GM18907 (cell line): ENCODE data around the gene PRSS35.
"Not testable (repeated sequence)": the region's sequence is repeated elsewhere in the genome, so short reads cannot be mapped to it uniquely, and the experiment has no call there.

ENCODE experiments used
- ATAC-seq: cut with Tn5 transposase; IDR thresholded peaks from one replicate; pipeline ENCODE4 v1.9.1; 2021; ENCODE audit warnings: mild to moderate bottlenecking, moderate library complexity; ENCODE audit not compliant: unreplicated experiment

PRSS35 gene

DNA sequence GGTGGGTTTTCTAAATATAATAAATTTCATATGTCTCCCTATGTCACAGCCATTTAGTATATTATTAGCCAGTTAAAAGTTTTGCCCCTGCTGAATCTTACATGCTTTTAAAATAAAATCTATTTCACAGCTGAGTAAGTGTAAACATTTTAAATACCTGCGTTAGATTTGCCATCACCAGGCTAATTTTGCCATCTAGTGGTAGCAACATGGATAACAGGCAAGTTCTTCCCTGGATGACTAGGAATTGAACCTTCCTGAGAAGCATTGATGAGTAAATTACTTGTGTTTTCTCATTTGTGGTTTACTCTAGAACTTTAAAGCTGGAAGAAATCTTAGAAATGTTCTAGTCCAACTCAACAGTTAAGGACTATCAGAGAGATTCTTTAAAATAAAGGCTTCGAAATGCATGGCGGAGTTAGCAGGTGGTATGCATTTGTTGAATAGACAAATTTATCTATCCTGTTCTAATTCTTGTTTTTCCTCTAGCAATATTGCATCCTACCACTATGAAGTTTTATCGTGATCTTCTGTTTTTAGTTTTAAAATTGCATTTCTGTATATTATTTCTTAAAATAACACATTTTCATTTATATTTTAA is 2.6 kb downstream of the PRSS35 start:
- ATAC-seq: peak; percentile 60

GRCh38 chr6:83517500-83517899 is 5.2 kb downstream of the PRSS35 start:
- no peak for ATAC-seq

DNA sequence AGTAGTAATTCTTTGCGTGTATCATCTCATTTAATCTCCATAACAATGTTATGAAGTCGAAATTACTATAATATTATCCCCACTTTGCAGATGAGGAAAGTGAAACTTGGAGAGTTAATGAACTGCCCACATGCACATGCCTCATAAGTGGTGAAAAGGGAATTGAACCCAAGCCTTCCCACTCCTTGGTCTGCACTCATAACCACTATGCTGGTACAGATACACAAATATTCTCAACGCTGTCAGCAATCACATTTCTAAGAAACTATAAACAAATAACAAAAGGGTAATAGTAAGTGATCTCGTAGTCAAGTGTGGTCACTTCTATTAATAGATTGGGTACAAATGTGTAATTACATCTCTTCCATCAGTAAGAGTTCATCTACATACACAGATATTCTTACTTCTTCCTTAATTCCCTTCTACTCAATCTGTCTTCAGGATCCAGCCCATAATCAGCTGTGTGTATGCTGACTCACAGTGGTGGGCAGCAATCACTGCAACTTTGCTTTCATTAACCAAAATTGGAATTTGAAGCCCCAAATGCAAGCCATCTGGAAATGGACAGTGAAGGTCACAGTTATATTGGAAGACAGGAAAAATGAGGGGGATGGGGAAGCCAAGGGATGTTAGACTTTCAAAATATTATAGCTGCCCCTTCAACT is 6.6 kb downstream of the PRSS35 start:
- ATAC-seq: no peak

DNA sequence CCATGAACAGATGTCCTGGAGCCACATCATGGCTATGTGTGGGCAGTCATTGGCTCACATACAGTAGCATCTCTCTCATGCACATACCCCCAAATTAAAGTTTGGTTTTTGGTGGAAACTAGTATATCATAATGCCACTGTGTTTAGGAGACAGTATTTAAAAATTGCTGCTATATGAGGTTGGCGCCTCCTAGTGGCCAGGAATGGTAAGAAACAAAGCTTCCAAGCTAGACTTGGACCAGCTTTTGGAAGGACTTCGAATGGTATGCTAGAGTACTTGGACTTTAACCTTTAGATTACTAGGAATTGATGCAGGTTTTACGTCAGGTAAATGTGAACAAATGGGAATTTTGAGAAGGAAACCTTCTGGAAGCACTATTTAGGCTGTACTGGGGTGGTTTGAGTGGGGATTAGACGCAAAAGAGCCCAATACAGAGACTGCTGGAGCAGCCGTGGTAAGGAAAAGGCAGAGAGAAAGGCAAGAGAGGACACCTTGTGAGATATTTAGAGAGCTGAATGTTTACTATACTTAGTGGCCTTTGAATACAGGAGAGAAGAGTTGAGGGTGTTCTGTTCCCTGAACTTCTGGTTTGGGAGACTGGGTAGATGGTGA is 23.8 kb downstream of the PRSS35 start:
- peak; percentile 87 for ATAC-seq

DNA sequence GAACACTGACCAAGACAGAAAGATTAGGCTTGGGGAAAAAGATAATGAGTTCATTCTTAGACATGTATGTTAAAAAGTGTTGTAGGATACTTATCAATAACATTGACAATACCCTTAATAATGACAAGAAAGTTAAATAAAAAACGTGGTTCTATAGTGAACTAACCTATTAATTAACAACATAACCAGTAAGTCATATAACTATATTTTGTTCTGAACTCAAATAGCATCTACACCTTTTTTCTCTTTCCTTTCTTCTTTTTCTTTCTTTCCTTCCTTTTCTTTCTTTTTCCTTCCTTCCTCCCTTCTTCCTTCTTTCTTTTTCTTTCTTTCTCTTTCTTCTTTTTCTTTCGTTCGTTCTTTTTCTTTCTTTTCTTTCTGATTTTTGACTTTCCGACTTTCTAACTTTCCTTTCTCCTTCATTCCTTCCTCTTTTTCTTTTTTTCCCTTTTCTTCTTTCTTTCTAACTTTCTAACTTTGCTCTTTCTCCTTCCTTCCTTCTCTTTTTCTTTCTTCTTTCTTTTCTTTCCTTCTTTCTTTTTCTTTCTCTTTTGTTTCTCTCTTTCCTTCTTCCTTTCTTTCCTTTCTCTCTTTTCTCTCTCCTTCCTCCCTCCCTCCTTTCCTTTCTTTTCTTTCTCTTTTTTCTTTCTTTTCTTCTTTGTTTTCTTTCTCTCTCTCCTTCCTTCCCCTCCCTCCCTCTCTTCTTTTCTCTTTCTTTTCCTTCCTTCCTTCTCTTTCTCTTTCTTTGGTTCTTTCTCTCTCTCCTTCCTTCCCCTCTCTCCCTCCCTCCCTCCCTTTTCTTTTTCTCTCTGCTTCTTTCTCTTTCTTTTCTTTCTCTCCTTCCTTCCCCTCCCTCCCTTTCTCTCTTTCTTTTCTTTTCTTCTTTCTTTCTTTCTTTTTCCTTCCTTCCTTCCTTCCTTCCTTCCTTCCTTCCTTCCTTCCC is 24.6 kb downstream of the PRSS35 start:
- peak; percentile 22 for ATAC-seq

DNA sequence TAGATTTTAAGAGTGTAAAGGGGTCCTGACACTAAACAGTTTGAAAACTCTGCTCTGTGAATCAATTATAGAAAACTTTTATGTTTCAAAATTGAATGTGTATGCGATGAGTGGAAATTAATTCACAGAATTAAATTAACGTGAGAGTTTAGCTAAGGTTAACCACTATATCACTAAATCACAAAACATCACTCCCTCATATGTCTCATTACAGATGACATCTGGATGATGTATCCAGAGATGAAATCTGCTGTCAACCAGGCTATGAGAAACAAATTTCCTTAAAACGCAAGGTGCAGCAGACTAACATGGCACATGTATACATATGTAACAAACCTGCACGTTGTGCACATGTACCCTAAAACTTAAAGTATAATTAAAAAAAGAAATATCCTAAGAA is 27.3 kb downstream of the PRSS35 start:
- ATAC-seq: no peak

DNA sequence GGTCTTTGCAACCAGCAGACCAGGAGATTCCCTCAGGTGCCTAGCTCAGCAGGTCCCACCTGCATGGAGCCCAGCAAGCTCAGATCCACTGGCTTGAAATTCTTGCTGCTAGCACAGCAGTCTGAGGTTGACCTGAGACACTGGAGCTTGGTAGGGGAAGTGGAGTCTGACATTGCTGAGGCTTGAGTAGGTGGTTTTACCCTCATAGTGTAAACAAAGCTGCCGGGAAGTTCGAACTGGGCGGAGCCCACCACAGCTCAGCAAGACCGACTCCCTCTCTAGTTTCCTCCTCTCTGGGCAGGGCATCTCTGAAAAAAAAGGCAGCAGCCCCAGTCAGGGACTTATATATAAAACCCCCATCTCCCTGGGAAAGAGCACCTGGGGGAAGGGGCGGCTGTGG is 34.3 kb downstream of the PRSS35 start:
- ATAC-seq: no peak

DNA sequence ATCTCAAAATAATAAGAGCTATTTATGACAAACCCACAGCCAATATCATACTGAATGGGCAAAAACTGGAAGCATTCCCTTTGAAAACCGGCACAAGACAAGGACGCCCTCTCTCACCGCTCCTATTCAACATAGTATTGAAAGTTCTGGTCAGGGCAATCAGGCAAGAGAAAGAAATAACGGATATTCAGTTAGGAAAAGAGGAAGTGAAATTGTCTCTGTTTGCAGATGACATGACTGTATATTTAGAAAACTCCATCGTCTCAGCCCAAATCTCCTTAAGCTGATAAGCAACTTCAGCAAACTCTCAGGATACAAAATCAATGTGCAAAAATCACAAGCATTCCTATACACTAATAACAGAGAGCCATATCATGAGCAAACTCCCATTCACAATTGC is 38.1 kb downstream of the PRSS35 start:
- ATAC-seq: not testable (repeated sequence)

DNA sequence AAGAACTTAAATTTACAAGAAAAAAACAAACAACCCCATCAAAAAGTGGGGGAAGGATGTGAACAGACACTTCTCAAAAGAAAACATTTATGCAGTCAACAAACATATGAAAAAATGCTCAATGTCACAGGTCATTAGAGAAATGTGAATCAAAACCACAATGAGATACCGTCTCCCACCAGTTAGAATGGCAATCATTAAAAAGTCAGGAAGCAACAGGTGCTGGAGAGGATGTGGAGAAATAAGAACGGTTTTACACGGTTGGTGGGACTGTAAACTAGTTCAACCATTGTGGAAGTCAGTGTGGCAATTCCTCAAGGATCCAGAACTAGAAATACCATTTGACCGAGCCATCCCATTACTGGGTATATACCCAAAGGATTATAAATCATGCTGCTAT is 39.4 kb downstream of the PRSS35 start:
- ATAC-seq: not testable (repeated sequence)

- ATAC-seq: no peak
These were observed 44.5 kb downstream of the PRSS35 start for GRCh38 chr6:83556871-83557270.

DNA sequence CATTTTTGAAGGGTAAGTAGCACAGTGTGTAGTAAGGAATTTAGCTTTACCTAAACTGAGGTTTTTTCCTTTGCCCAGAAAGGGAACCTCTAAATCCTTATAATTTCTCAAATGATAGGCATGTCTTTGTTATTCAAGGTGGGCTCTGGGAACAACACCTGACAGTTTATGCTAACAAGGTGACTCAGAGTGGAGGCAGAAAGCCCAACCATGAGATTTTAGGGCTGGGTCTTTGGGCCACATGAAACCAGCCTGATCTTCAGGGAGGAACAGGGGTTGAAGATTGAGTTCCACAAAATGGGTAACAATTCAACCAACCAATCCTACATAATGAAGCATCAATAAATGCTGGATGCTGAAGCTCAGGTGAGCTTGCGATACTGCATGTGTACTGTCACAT is 46.6 kb downstream of the PRSS35 start:
- no peak for ATAC-seq

DNA sequence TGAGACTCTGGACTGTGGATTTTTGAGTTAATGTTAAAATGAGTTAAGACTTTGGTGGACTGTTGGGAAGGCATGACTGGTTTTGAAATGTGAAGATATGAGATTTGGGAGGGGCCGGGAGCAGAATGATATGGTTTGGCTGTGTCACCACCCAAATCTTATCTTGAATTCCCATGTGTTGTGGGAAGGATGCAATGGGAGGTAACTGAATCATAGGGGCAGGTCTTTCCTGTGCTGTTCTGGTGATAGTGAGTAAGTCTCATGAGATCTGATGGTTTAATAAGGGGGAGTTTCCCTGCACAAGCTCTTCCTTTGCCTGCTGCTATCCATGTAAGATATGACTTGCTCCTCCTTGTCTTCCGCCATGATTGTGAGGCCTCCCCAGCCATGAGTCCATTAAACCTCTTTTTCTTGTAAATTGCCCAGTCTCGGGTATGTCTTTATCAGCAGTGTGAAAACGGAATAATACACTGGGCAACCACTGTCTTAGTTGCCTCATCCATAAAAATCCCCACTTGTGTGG is 59.4 kb downstream of the PRSS35 start:
- not testable (repeated sequence) for ATAC-seq

DNA sequence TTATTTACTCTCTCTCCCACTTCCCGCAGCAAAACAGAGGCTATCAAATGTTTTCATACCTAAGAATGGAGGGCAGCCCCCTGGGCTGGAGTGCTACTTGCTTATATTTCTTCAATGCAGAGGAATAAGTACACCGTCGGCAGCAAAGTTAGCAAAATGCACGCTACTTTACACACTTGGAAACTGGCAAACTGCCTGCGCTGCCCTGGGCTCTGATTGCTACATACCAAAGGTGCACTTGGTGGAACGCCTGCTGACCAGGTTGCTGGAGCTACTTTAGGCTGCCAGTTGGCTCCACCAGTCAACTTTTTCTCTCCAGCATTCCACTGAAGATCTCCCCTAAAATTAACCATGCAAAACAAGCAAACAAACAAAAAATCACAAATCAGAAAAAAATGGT is 62.4 kb downstream of the PRSS35 start:
- no peak for ATAC-seq
